ENCODE measurements around the gene TMPRSS3.
"Not testable (repeated sequence)": the region's sequence is repeated elsewhere in the genome, so short reads cannot be mapped to it uniquely, and the experiment has no call there.

Gene TMPRSS3

DNA sequence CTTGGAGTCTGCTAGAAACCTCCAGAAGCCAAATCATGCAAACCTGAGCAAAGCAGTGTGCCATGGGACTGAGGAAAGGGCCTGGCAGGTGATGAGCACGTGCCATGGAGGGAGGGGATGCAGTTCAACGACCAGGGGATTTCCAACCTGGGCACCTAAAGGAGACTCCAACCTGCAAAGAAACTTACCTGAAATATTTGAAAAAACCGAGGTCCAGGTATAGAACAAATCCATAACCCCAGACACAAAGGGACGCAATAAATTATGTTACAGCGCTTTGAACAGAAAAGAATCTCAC, 16.7 kb upstream of the TMPRSS3 start:
- in situ Hi-C loops (cut with HindIII; ENCODE audit: low pct_ligation_motif_present, low pct_unique_long_range_greater_than_20kb, low sequenced_read_pairs), result no loop called here
- DNase-seq, result no peak

DNA sequence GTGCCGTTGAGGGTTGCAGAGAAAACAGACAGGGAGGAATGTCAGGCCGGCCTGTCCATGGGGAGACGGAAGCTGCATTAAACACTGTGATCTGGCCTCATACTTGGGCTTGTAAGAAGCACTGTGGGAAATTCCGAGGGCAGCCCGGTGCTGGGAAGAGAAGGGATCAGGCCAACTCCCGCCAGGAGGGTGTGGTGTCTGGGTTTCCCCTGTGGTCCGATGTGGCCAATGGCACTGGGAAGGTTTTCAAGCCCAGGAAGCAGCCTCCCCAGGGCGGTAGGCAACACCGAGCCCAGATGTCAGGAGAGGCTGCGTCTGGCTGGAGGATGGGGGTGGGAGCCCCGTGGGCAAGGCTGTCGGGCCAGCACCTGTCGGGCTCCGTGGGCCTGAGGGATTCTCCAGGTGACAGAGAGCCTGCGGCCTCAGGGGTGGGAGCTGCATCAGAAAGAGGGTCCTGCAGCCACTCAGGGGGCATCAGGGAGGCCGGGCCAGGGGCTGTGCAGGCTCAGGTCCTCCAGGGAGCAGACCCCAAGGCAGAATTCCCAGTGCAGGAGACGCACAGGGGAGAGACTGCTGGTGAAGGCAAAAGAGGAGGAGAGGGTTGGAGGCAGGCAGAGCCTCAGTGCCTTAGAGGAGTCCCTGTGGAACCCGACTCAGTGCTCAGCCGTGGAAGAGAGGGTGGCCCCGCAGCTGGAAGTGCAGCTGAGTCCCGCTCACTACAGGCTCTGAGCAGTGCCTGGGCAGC, 16.2 kb upstream of the TMPRSS3 start:
- in situ Hi-C loops (cut with HindIII; ENCODE audit: low pct_ligation_motif_present, low pct_unique_long_range_greater_than_20kb, low sequenced_read_pairs), result no loop called here
- DNase-seq, result no peak

DNA sequence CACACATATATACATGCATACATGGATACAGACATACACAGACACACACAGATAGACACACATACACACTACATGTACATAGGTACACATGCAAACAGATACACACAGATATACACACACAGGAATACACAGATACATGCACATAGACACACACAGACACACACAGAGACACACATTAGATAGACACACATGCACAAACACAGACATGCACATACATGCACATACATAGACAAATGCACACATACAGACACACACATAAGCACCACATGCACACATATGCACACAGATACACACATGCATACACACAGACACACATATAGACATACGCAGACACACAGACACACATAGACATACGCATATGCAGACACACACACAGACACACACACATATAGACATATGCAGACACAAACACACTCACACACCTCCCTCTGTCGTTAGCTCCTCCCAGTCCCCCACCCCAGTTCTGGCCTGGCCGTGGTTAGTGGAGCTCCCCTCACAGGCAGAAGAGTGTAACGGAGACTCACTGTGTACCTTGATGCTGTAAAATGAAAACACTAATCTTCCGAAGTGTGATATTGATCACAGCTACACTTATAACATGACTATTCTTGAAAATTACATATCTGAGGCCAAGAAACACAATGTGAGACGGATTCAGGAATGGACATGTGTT, 15.5 kb upstream of the TMPRSS3 start:
- in situ Hi-C loops (cut with HindIII; ENCODE audit: low pct_ligation_motif_present, low pct_unique_long_range_greater_than_20kb, low sequenced_read_pairs), result no loop called here
- DNase-seq, result no peak

DNA sequence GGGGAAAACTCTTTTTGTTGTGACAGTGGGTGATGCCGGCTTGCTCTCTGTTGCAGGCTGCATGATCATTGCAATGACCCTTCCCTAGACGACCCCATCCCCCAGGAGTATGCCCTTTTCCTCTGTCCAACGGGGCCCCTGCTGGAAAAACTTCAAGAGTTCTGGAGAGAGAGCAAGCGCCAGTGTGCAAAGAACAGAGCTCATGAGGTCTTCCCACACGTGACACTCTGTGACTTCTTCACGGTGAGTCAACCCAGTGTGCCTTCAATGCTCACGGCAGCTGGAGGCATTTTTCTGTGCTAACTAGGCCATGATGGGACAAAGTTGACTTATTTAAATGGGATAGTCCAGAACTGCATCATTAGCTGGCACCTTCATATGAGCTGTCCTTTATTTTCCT, 13.5 kb upstream of the TMPRSS3 start:
- in situ Hi-C loops (cut with HindIII; ENCODE audit: low pct_ligation_motif_present, low pct_unique_long_range_greater_than_20kb, low sequenced_read_pairs), result no loop called here
- DNase-seq, result no peak

DNA sequence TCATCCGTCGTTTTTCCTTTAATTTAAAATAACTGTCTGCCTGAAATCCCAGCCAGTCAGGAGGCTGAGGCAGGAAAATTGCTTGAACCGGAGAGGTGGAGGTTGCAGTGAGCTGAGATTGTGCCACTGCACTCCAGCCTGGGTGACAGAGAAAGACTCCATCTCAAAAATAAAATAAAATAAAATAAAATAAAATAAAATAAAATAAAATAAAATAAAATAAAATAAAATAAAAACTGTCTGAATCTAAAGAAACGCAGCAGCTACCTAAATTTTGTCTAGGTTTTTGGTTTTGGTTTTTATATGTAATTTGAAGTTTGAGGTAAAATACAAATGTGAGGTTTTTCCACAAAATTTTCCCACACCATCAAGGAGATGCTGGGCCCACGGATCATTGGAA, 12.9 kb upstream of the TMPRSS3 start:
- in situ Hi-C loops (cut with HindIII; ENCODE audit: low pct_ligation_motif_present, low pct_unique_long_range_greater_than_20kb, low sequenced_read_pairs); DNase-seq: not testable (repeated sequence)

DNA sequence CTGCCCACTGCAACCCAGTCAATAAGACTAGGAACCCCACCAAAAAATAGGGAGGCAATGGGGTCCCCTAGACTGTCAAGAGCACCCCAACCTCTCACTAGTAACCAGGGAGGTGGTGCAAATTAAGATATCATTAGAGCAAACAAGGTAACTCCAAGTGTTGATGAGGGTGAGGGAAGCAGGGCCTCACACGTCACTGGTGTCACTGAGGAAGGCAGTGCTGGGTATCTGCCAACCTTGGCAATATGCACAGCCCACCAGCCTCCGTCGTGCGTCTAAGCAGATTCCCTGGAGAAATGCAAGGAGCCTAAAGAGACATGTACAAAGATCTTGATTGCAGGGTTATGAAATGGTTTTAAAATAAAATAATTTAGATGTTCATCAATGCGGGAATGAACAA, 11.6 kb upstream of the TMPRSS3 start:
- in situ Hi-C loops (cut with HindIII; ENCODE audit: low pct_ligation_motif_present, low pct_unique_long_range_greater_than_20kb, low sequenced_read_pairs), result no loop called here
- no peak for DNase-seq

DNA sequence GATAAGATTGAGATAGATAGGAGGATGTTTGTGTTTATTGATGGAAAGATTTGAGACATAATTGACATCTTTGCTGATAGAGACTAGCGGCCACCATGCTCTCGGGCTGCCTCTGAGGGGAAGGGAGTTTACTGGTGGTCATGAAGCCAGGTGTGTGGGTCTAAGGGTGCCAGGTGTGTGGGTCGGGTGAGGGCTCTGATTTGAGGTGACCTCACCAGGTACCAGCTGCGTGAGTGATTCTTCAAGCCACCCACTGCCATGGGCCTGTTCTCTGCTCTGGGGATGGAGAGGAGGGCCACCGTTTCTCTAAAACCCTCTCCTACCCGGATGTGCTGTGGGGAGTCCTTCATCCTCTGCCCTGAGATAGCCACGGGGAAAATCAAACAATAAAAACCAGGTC, 11.0 kb upstream of the TMPRSS3 start:
- in situ Hi-C loops (cut with HindIII; ENCODE audit: low pct_ligation_motif_present, low pct_unique_long_range_greater_than_20kb, low sequenced_read_pairs), result no loop called here
- no peak for DNase-seq

DNA sequence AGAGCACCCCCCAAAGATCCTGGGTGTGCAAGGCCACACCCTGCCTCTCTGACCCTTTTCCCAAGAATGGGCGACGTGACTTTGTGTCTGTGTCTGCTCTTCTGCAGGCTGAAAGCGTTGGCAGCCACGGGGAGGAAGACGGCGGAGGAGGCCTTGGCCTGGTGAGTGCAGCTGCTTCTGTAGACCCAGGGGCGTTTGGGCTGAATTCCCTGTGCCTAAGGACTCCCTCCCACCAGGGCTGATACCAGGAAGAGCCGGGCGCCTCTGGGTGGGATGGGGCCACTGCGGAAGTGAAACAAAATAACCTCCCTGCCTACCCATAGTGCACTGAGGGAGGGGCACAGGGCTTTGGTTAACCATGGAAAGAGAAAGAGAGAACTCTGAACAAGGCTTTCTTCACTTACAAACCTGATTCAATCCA, 10.4 kb upstream of the TMPRSS3 start:
- DNase-seq, result no peak
- in situ Hi-C loops (cut with HindIII; ENCODE audit: low pct_ligation_motif_present, low pct_unique_long_range_greater_than_20kb, low sequenced_read_pairs), result no loop called here

DNA sequence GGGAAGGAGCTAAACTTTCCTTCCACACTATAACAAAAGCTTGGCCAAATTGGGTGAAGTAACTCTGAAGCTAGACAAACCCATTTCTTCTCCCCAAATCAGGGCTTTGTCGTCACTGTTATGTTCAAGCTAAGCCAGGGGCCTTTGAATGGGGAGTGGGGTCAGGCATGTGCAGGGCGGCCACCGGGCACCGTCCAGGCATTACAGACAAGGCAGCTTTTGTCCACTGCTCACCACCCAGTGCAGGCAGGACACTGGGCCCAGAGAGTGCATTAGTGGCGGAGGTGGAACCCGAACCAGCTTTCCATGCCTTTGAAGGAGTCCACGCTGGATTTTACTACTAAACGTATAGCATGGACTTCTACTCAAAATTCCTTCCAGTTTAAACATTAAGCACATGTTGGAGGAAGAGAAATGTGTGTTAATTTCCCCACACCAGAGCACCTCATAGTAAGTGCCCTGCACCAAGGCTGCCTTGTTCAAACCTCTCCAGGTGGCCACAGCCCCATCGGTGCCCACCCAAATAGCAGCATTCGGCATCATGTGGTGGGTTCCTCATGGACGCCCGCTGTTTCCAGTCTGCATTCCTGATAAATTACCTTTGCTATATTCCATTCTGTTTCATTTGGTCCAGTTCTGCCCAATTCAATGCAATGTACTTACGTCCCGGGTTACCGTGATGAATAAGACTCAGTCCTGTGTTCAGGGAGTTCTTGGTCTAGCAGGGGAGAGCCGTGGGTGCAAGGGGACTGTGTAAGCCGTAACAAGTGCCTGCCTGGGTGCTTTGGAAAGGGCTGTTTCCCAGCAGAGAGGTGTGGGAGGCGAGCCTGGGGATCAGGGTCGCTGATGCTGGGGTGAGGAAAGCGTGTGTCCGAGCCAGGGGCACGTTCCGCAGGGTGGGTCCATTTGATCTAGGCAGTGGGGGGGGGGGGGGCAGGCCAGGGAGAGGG, 9.5 kb upstream of the TMPRSS3 start:
- DNase-seq, result no peak
- in situ Hi-C loops (cut with HindIII; ENCODE audit: low pct_ligation_motif_present, low pct_unique_long_range_greater_than_20kb, low sequenced_read_pairs), result no loop called here

DNA sequence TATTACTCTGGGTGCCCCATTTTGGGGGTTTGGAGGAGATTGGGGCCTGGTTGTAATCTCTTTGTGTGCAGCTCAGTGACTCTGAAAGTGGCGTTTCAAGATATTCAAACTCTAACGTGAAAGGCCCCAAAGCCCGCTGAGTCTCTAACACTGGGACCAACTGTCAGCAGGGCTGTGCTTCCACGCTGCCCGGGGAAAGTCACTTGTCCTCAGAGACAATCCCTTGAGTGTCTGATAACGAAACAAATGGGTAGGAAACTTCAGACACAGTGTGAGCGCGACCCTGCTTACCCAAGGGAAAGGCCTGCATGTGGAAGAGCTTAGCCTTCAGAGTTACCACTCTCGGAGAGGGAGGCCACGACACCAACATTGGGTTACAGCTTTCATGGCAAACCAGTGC, 8.7 kb upstream of the TMPRSS3 start:
- in situ Hi-C loops (cut with HindIII; ENCODE audit: low pct_ligation_motif_present, low pct_unique_long_range_greater_than_20kb, low sequenced_read_pairs), result no loop called here
- no peak for DNase-seq

DNA sequence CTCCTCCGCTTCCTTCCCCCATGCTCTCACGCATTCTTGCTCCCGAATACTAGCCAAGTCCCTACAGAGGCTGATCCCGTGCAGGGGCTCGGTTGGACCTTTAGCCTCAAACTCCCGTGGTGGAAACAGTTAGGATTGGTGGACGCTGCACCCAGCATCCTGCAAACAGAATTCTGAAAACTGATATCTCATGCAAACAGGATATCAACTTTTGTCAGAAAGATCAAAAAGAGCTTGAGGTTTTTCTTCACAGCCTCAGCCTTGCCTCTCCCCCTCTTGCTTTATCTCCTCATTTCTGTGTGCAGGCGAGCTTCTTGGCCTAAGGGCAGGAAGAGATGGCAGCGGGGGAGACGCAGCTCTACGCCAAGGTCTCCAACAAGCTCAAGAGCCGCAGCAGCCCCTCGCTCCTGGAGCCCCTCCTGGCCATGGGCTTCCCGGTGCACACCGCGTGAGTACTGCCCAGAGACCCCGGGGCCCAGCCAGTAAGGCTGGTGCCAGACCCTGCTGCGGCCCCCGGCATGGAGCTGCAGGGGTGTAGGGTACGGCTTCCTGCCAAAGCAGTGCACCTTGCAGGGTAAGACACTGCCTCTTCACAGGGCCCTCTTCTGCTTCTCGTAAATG, 7.9 kb upstream of the TMPRSS3 start, which contains the start of gene UBASH3A:
TSS of gene UBASH3A (plus strand) at position 292 of the 621 bp plus-strand sequence. CDS start at position 336, 44 bp downstream.
- DNase-seq, result no peak
- in situ Hi-C loops (cut with HindIII; ENCODE audit: low pct_ligation_motif_present, low pct_unique_long_range_greater_than_20kb, low sequenced_read_pairs), result no loop called here

DNA sequence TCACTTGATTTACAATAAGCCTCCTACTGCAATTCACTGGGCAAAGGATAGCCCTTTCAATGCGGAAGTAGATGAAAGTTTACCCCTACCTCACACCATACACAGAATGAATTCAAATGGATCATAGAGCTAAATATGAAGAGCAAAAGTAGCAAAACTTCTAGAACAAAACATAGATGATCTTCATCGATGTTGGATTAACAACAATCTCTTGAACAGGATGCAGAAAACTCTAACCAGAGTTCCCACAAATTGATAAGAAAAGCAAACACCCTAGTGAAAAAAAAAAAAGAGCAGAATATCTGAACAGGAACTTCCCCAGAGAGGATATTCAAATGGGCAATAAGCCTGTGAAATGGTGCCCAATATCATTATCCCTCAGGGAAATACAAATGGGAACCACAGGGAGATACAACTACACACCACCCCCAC, 6.0 kb upstream of the TMPRSS3 start:
- in situ Hi-C loops (cut with HindIII; ENCODE audit: low pct_ligation_motif_present, low pct_unique_long_range_greater_than_20kb, low sequenced_read_pairs), result no loop called here
- DNase-seq, result no peak

DNA sequence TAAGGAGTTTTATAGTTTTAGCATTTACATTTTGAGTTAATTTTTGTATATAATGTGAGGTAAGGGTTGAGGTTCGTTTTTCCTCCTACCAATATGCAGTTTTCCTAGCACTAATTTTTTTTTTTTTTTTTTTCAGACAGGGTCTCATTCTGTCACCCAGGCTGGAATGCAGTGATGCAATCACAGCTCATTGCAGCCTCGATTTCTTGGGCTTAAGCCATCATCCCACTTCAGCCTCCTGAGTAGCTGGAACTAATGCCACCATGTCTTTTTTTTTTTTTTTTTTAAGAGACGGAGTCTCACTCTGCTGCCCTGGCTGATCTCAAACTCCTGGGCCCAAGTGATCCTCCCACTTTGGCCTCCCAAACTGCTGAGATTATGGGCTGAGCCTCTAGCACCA, 5.3 kb upstream of the TMPRSS3 start:
- in situ Hi-C loops (cut with HindIII; ENCODE audit: low pct_ligation_motif_present, low pct_unique_long_range_greater_than_20kb, low sequenced_read_pairs), result no loop called here
- no peak for DNase-seq

DNA sequence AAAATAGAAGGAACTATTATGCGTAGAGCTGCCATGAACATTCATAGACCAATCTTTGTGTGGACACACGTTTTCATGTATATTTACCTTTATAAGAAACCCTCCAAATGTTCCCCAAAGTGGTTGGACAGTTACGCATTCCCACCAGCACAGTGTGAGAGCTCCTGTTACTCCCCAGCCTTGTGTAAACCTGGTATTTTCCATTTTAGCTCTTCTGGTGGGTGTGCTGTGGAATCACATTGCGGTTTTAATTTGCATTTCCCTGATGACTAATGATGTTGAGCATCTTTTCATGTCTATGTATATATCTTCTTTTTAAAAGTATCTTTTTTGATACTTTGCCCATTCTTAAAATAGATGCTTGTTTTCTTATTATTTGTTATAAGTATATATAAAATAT, 4.7 kb upstream of the TMPRSS3 start:
- in situ Hi-C loops (cut with HindIII; ENCODE audit: low pct_ligation_motif_present, low pct_unique_long_range_greater_than_20kb, low sequenced_read_pairs), result no loop called here
- no peak for DNase-seq

DNA sequence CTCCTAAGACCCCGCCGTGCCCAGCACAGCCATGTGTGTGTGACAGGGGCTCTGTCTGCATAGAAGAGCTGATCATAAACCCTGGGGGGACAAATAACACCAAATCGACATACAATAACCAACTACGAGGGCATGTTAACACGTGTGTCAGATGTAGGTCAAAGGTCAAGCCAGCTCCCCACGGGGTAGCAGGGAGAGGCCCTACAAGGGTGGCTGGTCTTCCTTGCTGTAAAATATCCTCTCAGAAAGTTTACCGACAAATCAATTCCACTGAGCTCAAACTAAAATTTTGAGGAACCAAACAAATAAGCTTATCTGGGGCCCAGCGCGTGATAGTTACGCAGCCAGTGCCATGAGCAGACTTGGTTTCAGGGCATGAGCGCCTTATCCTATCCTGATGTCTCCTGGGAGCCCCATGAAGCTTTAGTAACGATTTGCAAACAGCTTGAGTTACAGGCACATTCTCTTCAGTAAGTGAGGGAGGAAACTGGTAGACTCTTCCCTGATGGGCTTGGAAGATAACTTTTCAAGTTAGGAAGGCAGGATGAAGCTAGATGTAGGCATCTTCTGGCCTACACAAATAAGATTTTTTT, 2.7 kb upstream of the TMPRSS3 start:
- in situ Hi-C loops (cut with HindIII; ENCODE audit: low pct_ligation_motif_present, low pct_unique_long_range_greater_than_20kb, low sequenced_read_pairs), result no loop called here
- no peak for DNase-seq

DNA sequence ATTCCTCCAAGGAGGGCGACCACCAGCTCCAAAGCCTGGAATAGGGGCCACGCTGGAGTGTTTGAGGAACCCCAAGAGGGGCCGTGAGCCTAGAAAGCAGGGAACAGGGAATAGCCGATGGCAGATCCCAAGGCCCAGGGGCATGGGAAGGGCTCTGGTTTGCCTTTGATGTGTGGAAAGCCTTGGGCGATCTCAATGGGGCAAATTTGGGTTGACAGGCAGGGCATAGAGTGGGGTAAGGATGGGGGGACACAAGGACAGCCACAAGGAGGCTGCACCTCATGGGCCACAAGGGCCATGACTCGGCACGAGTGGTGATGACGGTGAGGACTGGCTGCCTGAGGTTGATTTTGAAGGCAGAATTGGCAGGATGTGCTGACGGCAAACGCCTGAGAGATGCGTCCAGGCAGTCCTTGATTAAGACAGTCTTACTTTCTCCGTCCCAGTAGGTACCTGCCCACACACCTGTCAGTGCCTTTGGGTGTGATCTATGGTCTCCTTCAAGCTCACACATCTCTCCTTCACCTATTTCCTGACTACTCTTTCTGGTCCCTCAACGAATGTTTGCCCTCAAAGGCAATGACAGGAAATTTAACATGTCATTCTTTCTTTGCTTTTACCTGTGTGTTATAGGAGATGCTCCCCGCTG, 2.0 kb upstream of the TMPRSS3 start:
- no peak for DNase-seq
- in situ Hi-C loops (cut with HindIII; ENCODE audit: low pct_ligation_motif_present, low pct_unique_long_range_greater_than_20kb, low sequenced_read_pairs), result no loop called here

DNA sequence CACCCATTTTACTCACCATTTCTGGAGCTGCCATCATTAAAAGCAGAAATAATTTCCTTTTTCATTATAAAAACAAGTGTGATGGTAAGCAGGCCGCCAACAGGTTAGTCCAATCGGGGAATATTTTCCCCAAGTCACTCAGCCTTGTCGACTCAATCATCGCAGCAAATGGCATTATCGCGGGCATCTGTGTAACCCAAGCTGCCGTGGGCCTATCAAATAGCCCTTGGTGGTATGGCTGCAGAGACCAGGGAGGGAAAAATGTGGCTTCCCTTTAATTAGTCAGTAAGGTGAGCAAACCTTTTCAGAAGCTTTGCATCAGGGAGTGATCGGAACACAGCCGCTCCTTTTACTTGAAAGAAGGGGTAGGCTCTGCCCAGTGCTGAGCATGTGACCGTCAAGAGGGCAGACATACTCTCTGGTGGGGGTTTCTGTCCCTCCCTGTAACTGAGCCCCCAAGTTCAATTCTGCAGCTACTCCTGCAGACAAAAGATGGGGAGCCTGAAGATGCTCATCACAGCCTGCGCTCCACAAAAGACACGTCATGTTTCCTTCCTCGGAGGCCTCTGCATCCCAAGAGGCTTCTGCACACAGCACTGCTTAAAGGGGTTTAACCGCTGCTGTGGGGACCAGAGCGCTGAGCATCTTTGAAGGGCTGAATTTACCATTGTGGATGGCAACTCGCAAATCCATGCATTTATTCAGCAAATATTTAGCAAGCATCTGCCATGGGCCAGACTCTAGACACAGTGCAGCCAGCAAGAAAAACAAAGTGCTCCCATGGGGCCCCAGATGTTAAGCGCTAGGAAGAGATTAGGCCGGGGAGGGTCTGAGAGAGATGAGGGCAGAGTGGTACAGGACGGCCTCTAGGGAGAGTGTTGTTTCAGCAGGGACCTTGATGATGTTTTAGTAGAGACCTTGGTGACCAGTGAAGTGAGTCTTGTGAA, 1.2 kb upstream of the TMPRSS3 start:
- no peak for DNase-seq

More for the DNA sequence above, 1.2 kb upstream of the TMPRSS3 start:
- in situ Hi-C loops (cut with HindIII; ENCODE audit: low pct_ligation_motif_present, low pct_unique_long_range_greater_than_20kb, low sequenced_read_pairs), result no loop called here

Data from ACHN (cell line).